GM19397 (cell line): ENCODE data around the gene DNAH5.
"Not testable (repeated sequence)": the region's sequence is repeated elsewhere in the genome, so short reads cannot be mapped to it uniquely, and the experiment has no call there.

ENCODE experiments used
- ATAC-seq: cut with Tn5 transposase; IDR thresholded peaks from one replicate; pipeline ENCODE4 v1.9.1; 2021; ENCODE audit warnings: mild to moderate bottlenecking, moderate library complexity; ENCODE audit not compliant: unreplicated experiment

The DNAH5 gene

GRCh38 chr5:13859270-13860065 is 85.0 kb downstream of the DNAH5 start:
- ATAC-seq = no peak

- no peak for ATAC-seq
Observed at GRCh38 chr5:13843175-13843846, 101.2 kb downstream of the DNAH5 start.

GRCh38 chr5:13833440-13833839 is 111.0 kb downstream of the DNAH5 start:
- ATAC-seq = no peak

- no peak for ATAC-seq
Observed at GRCh38 chr5:13831351-13831750, 113.1 kb downstream of the DNAH5 start.

GRCh38 chr5:13830536-13830935 is 114.0 kb downstream of the DNAH5 start:
- ATAC-seq = no peak

- no peak for ATAC-seq
Observed at GRCh38 chr5:13821366-13821765, 123.1 kb downstream of the DNAH5 start.

GRCh38 chr5:13816126-13816525 is 128.4 kb downstream of the DNAH5 start:
- no peak for ATAC-seq

- ATAC-seq = no peak
Observed at GRCh38 chr5:13814301-13814700, 130.2 kb downstream of the DNAH5 start.

GRCh38 chr5:13809921-13810320 is 134.6 kb downstream of the DNAH5 start:
- ATAC-seq = no peak

GRCh38 chr5:13804336-13804735 is 140.2 kb downstream of the DNAH5 start:
- no peak for ATAC-seq

- not testable (repeated sequence) for ATAC-seq
Observed at GRCh38 chr5:13798569-13798968, 145.9 kb downstream of the DNAH5 start.

- ATAC-seq = no peak
Observed at GRCh38 chr5:13785781-13786415, 158.6 kb downstream of the DNAH5 start.

GRCh38 chr5:13783726-13784125 is 160.8 kb downstream of the DNAH5 start:
- no peak for ATAC-seq

GRCh38 chr5:13780081-13780480 is 164.4 kb downstream of the DNAH5 start:
- no peak for ATAC-seq

- no peak for ATAC-seq
Observed at GRCh38 chr5:13773649-13774048, 170.8 kb downstream of the DNAH5 start.

GRCh38 chr5:13771011-13771571 is 173.4 kb downstream of the DNAH5 start:
- ATAC-seq = no peak

- no peak for ATAC-seq
Observed at GRCh38 chr5:13766236-13766635, 178.3 kb downstream of the DNAH5 start.

GRCh38 chr5:13763719-13764118 is 180.8 kb downstream of the DNAH5 start:
- no peak for ATAC-seq

- no peak for ATAC-seq
Observed at GRCh38 chr5:13749766-13750165, 194.7 kb downstream of the DNAH5 start.

- no peak for ATAC-seq
Observed at GRCh38 chr5:13746026-13746425, 198.5 kb downstream of the DNAH5 start.

- no peak for ATAC-seq
Observed at GRCh38 chr5:13745508-13745907, 199.0 kb downstream of the DNAH5 start.

GRCh38 chr5:13740471-13740870 is 204.0 kb downstream of the DNAH5 start:
- no peak for ATAC-seq
